HG02678 (cell line): ENCODE measurements around the gene CAPN9.

Experiments used
- ATAC-seq: cut with Tn5 transposase; IDR thresholded peaks from one replicate; pipeline ENCODE4 v1.9.1; 2021; ENCODE audit warnings: mild to moderate bottlenecking, moderate library complexity; ENCODE audit not compliant: unreplicated experiment

The CAPN9 gene

DNA sequence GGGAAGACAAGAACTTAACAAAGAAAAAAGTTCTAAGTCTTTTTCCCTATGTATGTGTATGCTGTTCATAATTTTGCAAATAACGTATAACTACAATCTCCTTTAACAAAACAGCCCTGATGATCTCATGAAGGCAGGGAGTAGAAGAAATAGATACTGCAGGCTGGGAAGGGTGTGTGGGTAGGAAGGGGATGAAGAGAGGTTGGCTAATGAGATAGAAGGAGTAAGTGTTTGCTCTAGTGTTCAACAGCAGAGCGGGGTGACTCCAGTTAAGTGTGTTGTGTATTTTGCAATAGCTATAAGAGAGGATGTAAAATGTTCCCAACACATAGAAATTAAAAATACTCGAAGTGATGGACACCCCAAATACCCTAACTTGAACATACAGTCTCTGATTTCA is 101.0 kb downstream of the CAPN9 start:
- no peak for ATAC-seq

DNA sequence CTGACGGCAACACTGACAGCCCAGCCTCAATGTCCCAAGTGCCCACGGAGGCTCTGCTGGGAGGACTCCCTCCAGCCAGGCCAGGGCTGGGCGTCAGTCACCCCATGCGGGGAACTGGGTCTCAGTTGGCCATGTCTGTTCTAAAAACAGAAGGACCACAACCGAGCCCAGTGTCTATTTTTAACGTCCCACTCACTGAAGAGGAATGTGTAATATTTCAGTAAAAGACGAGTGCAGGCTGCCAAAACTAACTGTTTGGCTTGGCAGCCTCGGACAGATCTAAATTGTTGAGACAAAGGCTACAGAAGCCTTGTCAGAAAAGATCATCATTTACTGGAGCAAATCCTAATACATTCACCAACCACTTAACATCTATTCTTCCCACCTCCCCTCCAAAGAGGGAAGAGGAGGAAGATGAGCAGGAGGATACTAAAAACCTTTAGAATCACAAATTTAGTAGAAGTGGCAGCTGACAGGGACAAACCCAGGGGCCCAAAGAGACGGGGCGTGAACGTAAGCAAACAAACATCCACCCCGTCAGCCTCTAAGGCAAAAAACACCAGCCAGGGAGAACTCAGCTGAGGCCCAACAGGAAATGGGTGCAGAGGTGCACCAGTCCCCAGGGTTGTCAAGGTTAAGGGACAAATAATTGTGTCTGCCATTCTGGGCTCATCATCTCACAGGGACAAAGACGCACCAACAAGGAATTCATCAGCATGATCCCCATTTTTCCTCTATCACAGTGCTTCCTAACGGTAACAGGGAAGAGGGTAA is 102.5 kb downstream of the CAPN9 start:
- no peak for ATAC-seq

DNA sequence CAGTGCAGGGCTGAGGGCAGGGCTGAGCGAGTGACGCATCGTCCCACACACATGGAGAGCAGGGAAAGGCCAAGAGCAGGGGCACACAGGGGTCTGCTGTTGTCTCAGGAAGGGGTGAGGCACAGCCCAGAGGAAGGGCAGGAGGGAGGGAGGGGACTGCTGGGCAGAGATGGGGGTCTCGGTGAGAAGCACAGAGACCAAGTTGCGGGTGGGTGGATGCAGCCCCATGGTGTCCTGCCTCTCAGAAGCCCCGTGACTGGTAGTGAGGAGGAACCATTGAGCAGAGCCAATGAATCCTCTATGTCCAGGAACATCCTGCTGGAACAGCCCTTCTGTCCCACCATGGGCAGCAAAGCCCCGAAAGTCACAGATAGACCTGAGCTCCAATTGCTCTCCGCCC is 103.4 kb downstream of the CAPN9 start:
- no peak for ATAC-seq

DNA sequence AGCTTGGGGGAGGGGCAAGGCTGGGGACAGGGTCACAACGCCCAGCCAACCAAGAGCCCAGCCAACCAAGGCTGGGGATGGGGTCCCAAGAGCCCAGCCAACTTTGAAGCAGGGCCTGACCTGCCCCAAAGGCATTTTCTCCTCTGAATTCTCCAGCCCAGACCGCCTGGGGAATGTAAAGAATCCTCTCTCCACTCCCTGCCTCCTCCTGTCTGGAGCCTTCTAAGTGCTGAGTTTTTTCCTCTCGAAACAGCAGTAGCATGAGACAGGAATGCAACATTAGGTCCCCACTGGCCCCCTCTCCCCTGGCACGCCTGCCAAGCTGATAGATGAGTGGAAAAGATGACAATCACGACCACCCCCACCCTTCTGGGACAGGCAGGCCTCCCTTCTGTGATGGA is 104.1 kb downstream of the CAPN9 start:
- ATAC-seq = no peak
